ENCODE results near the gene KYAT1. TPM values are rescaled to one million over a fixed set of nuclear protein-coding genes. Genes with fewer than 3 reads are reported as not detected.
A peak's percentile ranks its signal among the peaks of the same experiment; 100 is the strongest.

KYAT1 gene
- total and polyA plus RNA-seq, 2 of the 13 experiments (the other 11 are each of a cell fraction or from before 2014, with no cell fraction given) = 9.2 to 46.5 TPM

- TF ChIP-seq ZBTB33 (CRISPR knock-in tag; IDR thresholded peaks at IDR 0.05) (peak; percentile 68), REXO4 (CRISPR knock-in tag; IDR thresholded peaks at IDR 0.05; ENCODE audit: borderline replicate concordance) (no peak), PAXIP1 (CRISPR knock-in tag; conservative IDR thresholded peaks at IDR 0.05) (no peak), FOSL1 (CRISPR knock-in tag; IDR thresholded peaks at IDR 0.05; ENCODE audit: borderline replicate concordance) (no peak), ZNF572 (CRISPR knock-in tag; IDR thresholded peaks at IDR 0.05) (no peak), ZNF12 (CRISPR knock-in tag; IDR thresholded peaks at IDR 0.05) (no peak), ZNF138 (CRISPR knock-in tag; IDR thresholded peaks at IDR 0.05; ENCODE audit: low read depth) (no peak), TEF (CRISPR knock-in tag; IDR thresholded peaks at IDR 0.05) (no peak), SMC3 (IDR thresholded peaks at IDR 0.05; ENCODE audit: low read length) (peak; percentile 96), TBX2 (CRISPR knock-in tag; IDR thresholded peaks at IDR 0.05; ENCODE audit: borderline replicate concordance) (0 out of 2 replicates have a peak, but pooled peaks have one; percentile 27), ZBTB20 (CRISPR knock-in tag; IDR thresholded peaks at IDR 0.05; ENCODE audit: borderline replicate concordance, low read depth) (0 out of 2 replicates have a peak, but pooled peaks have one; percentile 38), ASH2L (IDR thresholded peaks at IDR 0.05; ENCODE audit: insufficient read length, low read depth, low read length) (no peak), ZSCAN30 (CRISPR knock-in tag; IDR thresholded peaks at IDR 0.05) (peak; percentile 56; the same call in 1 of the 2 replicates), MLLT10 (CRISPR knock-in tag; IDR thresholded peaks at IDR 0.05) (no peak), FOXA3 (CRISPR knock-in tag; IDR thresholded peaks at IDR 0.05) (peak; percentile 42; the same call in 1 of the 2 replicates), ZNF350 (CRISPR knock-in tag; IDR thresholded peaks at IDR 0.05; ENCODE audit: borderline replicate concordance, low read depth) (no peak), ZNF629 (CRISPR knock-in tag; conservative IDR thresholded peaks at IDR 0.05) (no peak), ZNF30 (CRISPR knock-in tag; IDR thresholded peaks at IDR 0.05) (no peak), DZIP1 (CRISPR knock-in tag; IDR thresholded peaks at IDR 0.05) (no peak), RAD21 (CRISPR knock-in tag; IDR thresholded peaks at IDR 0.05) (peak; percentile 92), MAF1 (CRISPR knock-in tag; IDR thresholded peaks at IDR 0.05; ENCODE audit: borderline replicate concordance) (no peak), ZNF256 (CRISPR knock-in tag; conservative IDR thresholded peaks at IDR 0.05) (no peak)
These were observed 46.1 kb upstream of the KYAT1 start (continued) for GRCh38 chr9:128927731-128928411.
